Esophagus squamous epithelium (tissue), 5 donors: Measurements from ENCODE around the gene MAPKAPK3. TPM values are rescaled to one million over a fixed set of nuclear protein-coding genes. Genes with fewer than 3 reads are reported as not detected.

Experiments used
- DNase-seq: peaks from one replicate; lab custom pipeline; 2025; lab: John Stamatoyannopoulos, UW
- H3K27ac ChIP-seq, 4 donors: fragments of 200-600 bp; sonication (generic); one replicate each; pipeline ENCODE4 v1.5.1; 2016 to 2019; ENCODE audit warnings: mild to moderate bottlenecking in 1 of 4
- H3K27me3 ChIP-seq, 4 donors: fragments of 200-600 bp; sonication (generic); 1 replicate in 3 of 4; 2 replicates in 1 of 4; pipeline versions ENCODE4 v1.5.1 to v1.6.0; 2017 to 2021; ENCODE audit warnings: antibody characterized with exemption in 1 of 4
- H3K36me3 ChIP-seq, 3 donors: fragments of 200-600 bp; sonication (generic); one replicate each; pipeline ENCODE4 v1.5.1; 2016 to 2019
- H3K4me1 ChIP-seq, 3 donors: fragments of 200-600 bp; sonication (generic); one replicate each; pipeline ENCODE4 v1.5.1; 2017 to 2019
- H3K4me3 ChIP-seq, 4 donors: fragments of 200-600 bp; sonication (generic); 1 replicate in 3 of 4; 2 replicates in 1 of 4; pipeline ENCODE4 v1.5.1; 2016 to 2019; ENCODE audit warnings: mild to moderate bottlenecking in 2 of 4, moderate library complexity in 1 of 4
- H3K9me3 ChIP-seq, 3 donors: fragments of 200-600 bp; sonication (generic); one replicate each; pipeline ENCODE4 v1.5.1; 2016 to 2019
- CTCF ChIP-seq, 6 experiments: fragments of 450-650 bp in 4 of 6; fragments of 200-600 bp in 2 of 6; sonication (generic) in 2 of 6; IDR thresholded peaks; one replicate each; pipeline ENCODE4 v1.5.1; 2016 to 2019; ENCODE audit warnings: antibody characterized with exemption in 6 of 6, mild to moderate bottlenecking in 4 of 6, moderate library complexity in 4 of 6
- POLR2A ChIP-seq, 4 donors: fragments of 450-650 bp; IDR thresholded peaks; one replicate each; pipeline ENCODE4 v1.6.1; 2017; ENCODE audit warnings: antibody characterized with exemption in 4 of 4, mild to moderate bottlenecking in 4 of 4, moderate library complexity in 3 of 4
- WGBS, 2 donors: methylation state at CpG; one replicate each; pipeline ENCODE4 v1.1.5; 2018; 5-methylcytosine and 5-hydroxymethylcytosine counted together
- intact Hi-C: fragments of 100-400 bp; cut with DNase I; formaldehyde crosslinking; loops from one replicate; pipeline ENCODE4 v1.15.0; 2022
- total RNA-seq, 4 donors: library from RNA; depleted of rRNA; stranded (reverse); fragments of >200 nt; gene quantifications; one replicate each; pipeline ENCODE4 v1.1.0, GENCODE V29; 2016
- donor health status: DM: yes; HTN: yes; CAD: no.

MAPKAPK3 gene
- total RNA-seq, 4 donors from 2014 or later, result 46.5 to 65.6 (median 52.3) TPM

GRCh38 chr3:50582083-50582482, 34.9 kb upstream of the MAPKAPK3 start:
- Histone ChIP-seq H3K27me3 (no peaks in the 10 kb centered on the region), H3K27ac (no peak overlapping the region), H3K9me3 (no peaks in the 10 kb centered on the region), H3K36me3 (peaks cover 0 to 72% (median 7%) of the 10 kb centered on the region in 3 donors), H3K4me1 (no peaks in the 10 kb centered on the region), H3K4me3 (no peak overlapping the region)
- TF ChIP-seq CTCF (IDR thresholded peaks at IDR 0.05) (no peak), POLR2A (IDR thresholded peaks at IDR 0.05) (no peak)
- 88% methylated on average over 3 of the region's 9 CpGs; no CpG with 5 or more reads in 1 of the 2 donors for WGBS, 2 donors
- intact Hi-C loops, result no loop called here
- no peak for DNase-seq

GRCh38 chr3:50583897-50584296, 33.1 kb upstream of the MAPKAPK3 start:
- H3K27ac ChIP-seq, result no peak overlapping the region
- peaks cover 0 to 54% (median 7%) of the 10 kb centered on the region in 3 donors for H3K36me3 ChIP-seq
- DNase-seq, result no peak
- no peaks in the 10 kb centered on the region for H3K9me3 ChIP-seq
- WGBS, 2 donors, result 49 to 72% methylated on average over 2 to 6 of the region's 6 CpGs
- peaks cover 0 to 12% (median 0%) of the 10 kb centered on the region in 3 donors for H3K4me1 ChIP-seq
- no peaks in the 10 kb centered on the region for H3K27me3 ChIP-seq
- intact Hi-C loops, result no loop called here
- TF ChIP-seq POLR2A (IDR thresholded peaks at IDR 0.05) (no peak), CTCF (IDR thresholded peaks at IDR 0.05) (no peak)
- no peak overlapping the region for H3K4me3 ChIP-seq

- Histone ChIP-seq H3K4me1 (peaks cover 0 to 16% (median 0%) of the 10 kb centered on the region in 3 donors), H3K9me3 (no peaks in the 10 kb centered on the region), H3K4me3 (no peak overlapping the region), H3K27me3 (no peaks in the 10 kb centered on the region), H3K27ac (no peak overlapping the region), H3K36me3 (peaks cover 0 to 49% (median 7%) of the 10 kb centered on the region in 3 donors)
- no peak for DNase-seq
- TF ChIP-seq POLR2A (IDR thresholded peaks at IDR 0.05) (no peak), CTCF (IDR thresholded peaks at IDR 0.05) (no peak)
- WGBS, 2 donors, result 72 to 73% methylated on average over 2 of the region's 2 CpGs
- intact Hi-C loops, result no loop called here
These were observed 32.6 kb upstream of the MAPKAPK3 start for GRCh38 chr3:50584391-50584790.

- intact Hi-C loops, result no loop called here
- Histone ChIP-seq H3K27ac (no peak overlapping the region), H3K4me1 (peaks cover 6 to 34% (median 7%) of the 10 kb centered on the region in 3 donors), H3K4me3 (no peak overlapping the region), H3K27me3 (no peaks in the 10 kb centered on the region), H3K36me3 (peaks cover 0 to 31% (median 0%) of the 10 kb centered on the region in 3 donors), H3K9me3 (no peaks in the 10 kb centered on the region)
- TF ChIP-seq CTCF (IDR thresholded peaks at IDR 0.05) (no peak), POLR2A (IDR thresholded peaks at IDR 0.05) (no peak)
- WGBS, 2 donors, result 80 to 83% methylated on average over 1 of the region's 6 CpGs
- no peak for DNase-seq
These were observed 30.8 kb upstream of the MAPKAPK3 start for GRCh38 chr3:50585919-50586762.

- Histone ChIP-seq H3K27ac (no peak overlapping the region), H3K9me3 (no peaks in the 10 kb centered on the region), H3K36me3 (peaks cover 0 to 26% (median 0%) of the 10 kb centered on the region in 3 donors), H3K27me3 (no peaks in the 10 kb centered on the region), H3K4me1 (peaks cover 11 to 39% (median 11%) of the 10 kb centered on the region in 3 donors), H3K4me3 (no peak overlapping the region)
- intact Hi-C loops, result no loop called here
- WGBS, 2 donors, result 39 to 60% methylated on average over 3 of the region's 3 CpGs
- TF ChIP-seq POLR2A (IDR thresholded peaks at IDR 0.05) (no peak), CTCF (IDR thresholded peaks at IDR 0.05) (no peak)
- DNase-seq, result no peak
These were observed 30.2 kb upstream of the MAPKAPK3 start for GRCh38 chr3:50586763-50587070.
